Ishikawa (cell line): ENCODE measurements around the gene CDK9.

Experiments
- CEBPB ChIP-seq: IDR thresholded peaks from 2 replicates; pipeline ENCODE4 v1.6.1; 2012
- NFIC ChIP-seq: IDR thresholded peaks from 2 replicates; pipeline ENCODE4 v1.6.1; 2012
- RAD21 ChIP-seq: IDR thresholded peaks from 2 replicates; pipeline ENCODE4 v1.6.1; 2012; ENCODE audit warnings: low read depth
- TAF1 ChIP-seq: IDR thresholded peaks from 2 replicates; pipeline ENCODE4 v1.6.1; 2012; ENCODE audit warnings: low read depth, mild to moderate bottlenecking
- YY1 ChIP-seq: IDR thresholded peaks from 2 replicates; pipeline ENCODE4 v1.6.1; 2012; ENCODE audit warnings: low read depth
- ZBTB7A ChIP-seq: IDR thresholded peaks from 2 replicates; pipeline ENCODE4 v1.6.1; 2012; ENCODE audit warnings: low read depth
- TF ChIP-seq, protein P1 (sequence below): IDR thresholded peaks from 2 replicates; pipeline ENCODE4 v1.6.1; 2012

DNA sequence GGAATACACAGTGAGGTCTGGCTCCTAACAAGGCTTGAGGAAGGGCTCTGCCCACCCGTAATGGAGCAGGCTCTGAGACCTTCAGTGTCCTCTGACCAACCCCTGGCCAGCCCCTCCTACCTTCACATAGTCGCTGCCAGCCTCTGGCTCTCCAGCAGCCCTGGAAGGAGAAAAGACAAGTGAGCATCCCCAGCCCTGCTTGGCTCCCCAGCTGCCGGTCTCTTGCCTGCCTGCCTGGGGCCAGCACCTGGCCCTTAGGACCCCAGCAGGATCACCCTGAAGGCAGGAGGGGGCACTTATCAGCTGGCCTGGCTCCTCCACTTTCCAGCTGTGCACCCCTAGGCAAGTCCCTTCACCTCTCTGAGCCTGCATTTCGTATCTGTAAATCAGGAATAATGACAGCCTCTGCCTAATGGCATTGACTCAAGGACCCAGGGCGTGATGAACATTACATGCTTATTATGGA is 24.3 kb upstream of the CDK9 start:
- TF ChIP-seq CEBPB (no peak), TAF1 (no peak), YY1 (no peak), RAD21 (no peak), NFIC (no peak), ZBTB7A (no peak)
- TF ChIP-seq, protein P1, sequence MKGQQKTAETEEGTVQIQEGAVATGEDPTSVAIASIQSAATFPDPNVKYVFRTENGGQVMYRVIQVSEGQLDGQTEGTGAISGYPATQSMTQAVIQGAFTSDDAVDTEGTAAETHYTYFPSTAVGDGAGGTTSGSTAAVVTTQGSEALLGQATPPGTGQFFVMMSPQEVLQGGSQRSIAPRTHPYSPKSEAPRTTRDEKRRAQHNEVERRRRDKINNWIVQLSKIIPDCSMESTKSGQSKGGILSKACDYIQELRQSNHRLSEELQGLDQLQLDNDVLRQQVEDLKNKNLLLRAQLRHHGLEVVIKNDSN = no peak
